Jurkat, Clone E6-1 (cell line): ENCODE results near the gene PCSK4.
"Not testable (repeated sequence)": the region's sequence is repeated elsewhere in the genome, so short reads cannot be mapped to it uniquely, and the experiment has no call there.

Source experiments
- DNase-seq: peaks from one replicate; pipeline ENCODE4 v3.0.0-alpha.2; 2011; ENCODE audit warnings: low read depth, low spot score
- H3K4me3 ChIP-seq: 2 replicates; pipeline ENCODE4 v1.5.1; 2011; ENCODE audit warnings: mild to moderate bottlenecking, low read length, control low read depth, moderate library complexity

The PCSK4 gene

DNA sequence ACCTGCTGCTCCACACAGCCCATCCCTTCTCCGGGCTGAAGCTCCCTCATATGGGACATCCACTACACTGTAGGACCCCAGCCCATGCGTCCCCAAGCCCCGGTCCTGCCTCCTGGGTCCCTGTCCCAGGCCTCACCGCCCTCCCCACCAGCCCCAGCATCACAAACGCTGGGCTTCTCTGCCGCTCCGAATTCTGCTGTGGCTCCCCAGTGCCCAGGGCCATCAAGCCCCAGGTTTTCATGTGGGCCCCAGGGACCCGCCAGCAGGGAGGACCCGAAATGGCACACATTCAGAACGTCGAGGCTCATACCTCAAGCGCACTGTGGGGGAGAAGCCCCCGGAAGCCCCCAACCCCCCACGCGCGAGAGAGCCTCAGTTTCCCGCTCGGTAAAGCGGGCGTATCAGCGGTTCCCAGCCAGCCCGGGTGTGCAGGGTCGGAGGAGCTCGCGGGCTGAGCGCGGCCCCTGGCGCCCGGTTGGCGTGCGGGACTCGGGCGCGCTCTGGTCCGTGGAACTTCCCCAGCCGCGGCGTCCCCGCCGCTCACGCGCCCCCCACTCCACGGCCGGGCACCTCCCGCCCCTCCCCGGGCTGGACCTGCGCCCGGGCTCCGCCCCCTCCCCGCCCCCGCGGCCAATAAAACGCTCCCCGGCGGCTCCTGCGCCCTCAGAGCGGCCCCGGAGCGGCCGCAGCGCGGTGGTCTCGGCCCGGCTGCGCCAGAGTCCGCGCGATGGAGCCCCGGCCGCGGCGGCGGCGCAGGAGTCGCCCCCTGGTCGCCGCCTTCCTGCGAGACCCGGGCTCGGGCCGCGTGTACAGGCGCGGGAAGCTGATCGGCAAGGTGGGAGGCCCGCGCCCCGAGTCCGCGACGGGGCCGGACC is 33.5 kb upstream of the PCSK4 start, which contains the start of gene PLK5:
Gene PLK5 (plus strand): TSS at position 666 of the 875 bp plus-strand sequence. CDS start 2,920 bp downstream, outside the sequence.
- no peak for DNase-seq
- no peak within 1 kb of the TSS for H3K4me3 ChIP-seq

DNA sequence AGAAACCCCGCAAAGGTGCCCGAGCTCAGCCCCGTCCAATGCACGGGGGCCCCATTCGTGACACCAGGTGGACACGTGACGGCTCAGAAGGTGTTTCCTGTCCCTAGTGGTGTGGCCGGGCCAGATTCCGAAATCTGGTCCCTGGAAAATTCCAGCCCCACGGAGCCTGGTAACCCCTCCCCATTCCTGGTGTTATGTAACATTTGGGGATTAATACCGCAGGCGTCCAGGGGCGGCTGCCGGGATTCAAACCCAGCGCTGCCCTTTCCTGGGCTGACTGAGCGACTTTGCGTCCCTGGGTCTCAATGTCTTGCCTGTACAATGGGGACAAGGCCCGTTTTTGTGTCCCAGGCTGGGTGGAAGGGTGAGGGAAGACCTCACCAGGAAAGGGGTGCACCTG is 32.7 kb upstream of the PCSK4 start:
- H3K4me3 ChIP-seq: no peak overlapping the region
- DNase-seq: no peak

DNA sequence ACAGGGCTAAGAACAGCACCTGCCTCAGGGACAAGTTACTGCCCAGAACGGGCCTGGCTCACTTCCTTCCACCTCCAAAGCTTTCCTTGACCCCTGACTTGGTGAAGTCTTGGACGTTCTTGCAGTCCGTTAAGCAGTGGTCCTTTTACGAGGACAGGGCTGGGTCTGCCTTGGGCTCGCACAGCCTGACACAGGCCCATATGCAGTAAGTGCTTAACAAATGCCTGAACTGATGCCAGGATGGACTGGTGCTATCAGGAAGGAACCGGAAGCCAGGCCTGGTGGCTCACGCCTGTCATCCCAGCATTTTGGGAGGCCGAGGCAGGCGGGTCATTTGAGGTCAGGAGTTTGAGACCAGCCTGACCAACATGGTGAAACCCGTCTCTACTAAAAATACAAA is 31.9 kb upstream of the PCSK4 start:
- no peak for DNase-seq

DNA sequence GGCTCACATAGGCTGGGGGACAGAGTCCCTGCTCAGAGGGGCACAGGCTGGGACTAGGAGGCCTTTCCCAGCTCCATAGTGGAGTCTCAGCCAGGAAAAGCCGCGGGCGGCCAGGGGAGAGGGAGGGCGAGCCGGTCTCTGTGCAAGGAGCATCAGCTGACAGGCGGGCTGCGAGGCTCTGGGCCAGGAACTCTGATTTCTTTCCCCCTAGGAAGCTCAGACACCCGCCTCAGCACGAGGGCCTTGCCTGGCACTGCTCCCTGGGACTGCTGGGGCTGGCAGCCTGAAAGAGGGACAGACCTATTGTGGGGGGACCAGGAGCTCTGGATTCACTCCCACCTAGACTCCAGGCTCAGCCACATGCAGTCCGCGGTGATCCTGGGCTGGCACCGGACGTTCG is 31.5 kb upstream of the PCSK4 start:
- no peak for DNase-seq
- no peak overlapping the region for H3K4me3 ChIP-seq

More for the DNA sequence above, 31.9 kb upstream of the PCSK4 start:
- H3K4me3 ChIP-seq: no peak overlapping the region

DNA sequence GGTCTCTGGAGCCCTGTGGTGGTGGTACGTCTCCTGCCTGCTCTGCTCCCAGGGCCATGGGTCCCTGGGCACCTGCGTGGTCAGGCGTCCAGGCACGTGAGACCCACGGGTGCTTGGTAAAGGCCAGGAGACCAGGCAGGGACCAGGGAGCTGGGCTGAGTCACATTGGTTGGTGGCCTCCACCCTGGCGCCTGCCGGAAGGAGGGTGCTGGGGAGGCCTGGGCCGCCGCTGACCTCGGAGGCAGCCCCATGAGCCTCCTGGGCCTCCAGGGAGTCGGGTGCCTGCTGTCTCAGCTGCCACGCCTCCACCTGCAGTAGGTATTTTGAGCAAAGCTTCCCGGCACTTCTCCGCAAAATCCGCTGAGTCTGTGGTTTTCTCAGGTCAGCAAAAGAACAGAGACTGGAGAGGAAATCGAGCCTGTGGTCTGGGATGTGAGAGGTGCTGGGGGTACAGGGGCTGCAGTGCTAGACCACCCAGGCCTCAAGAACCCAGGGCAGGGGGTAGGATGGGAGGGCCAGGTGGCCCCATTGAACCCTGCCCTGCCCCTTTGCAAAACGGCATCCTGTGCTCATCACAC is 30.1 kb upstream of the PCSK4 start:
- no peak overlapping the region for H3K4me3 ChIP-seq
- no peak for DNase-seq

DNA sequence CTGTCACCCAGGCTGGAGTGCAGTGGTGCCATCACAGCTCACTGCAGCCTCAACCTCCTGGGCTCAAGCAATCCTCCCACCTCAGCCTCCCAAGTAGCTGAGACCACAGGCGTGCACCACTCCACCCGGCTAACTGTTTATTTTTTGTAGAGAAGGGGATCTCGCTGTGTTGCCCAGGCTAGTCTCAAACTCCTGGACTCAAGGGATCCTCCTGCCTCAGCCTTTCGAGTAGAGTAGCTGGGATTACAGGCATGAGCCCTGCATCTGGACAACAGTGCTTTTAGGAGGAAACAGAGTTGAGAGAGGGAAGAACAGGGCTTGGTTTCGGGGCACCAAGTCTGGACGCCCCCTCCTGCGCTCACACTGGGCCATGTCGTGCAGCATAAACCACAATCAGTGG is 29.7 kb upstream of the PCSK4 start:
- H3K4me3 ChIP-seq, DNase-seq: not testable (repeated sequence)

DNA sequence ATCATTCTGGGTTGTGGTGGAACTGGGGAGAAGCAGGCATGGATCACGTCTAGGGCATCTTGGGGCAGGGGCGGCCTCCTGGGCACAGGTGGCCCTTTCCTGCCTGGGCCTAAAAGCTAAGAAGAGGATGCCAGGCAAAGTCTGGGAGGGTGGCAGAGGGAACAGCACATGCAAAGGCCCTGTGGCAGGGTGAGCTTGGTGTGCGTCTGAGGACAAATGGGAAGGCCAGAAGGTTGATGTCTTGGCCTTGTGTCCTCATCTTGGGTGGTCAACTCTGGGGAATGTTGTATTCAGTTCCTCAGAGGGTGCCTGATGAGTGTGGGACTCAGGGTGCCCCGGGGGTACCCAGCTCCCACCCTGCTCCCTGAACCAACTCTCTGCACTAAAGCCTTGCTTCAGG is 28.3 kb upstream of the PCSK4 start:
- DNase-seq: no peak
- no peak overlapping the region for H3K4me3 ChIP-seq

DNA sequence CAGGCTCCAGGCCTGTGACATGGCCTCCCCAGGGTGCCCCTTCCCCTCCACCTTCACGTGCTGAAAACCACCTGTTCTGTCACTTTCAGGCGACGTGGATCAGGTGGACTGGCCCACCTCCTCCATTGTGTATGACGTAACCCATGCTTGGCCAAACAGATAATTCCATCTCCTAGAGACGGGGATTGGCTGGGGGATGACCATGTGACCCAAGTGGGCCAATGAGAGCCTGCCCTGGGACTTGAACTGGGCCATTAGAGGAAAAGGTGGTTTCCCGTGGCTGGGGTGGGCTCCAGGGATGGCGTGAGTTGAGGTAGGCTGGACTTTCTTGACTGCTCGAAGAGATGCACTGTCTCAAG is 26.2 kb upstream of the PCSK4 start:
- H3K4me3 ChIP-seq: no peak overlapping the region
- peak; percentile 52 for DNase-seq

DNA sequence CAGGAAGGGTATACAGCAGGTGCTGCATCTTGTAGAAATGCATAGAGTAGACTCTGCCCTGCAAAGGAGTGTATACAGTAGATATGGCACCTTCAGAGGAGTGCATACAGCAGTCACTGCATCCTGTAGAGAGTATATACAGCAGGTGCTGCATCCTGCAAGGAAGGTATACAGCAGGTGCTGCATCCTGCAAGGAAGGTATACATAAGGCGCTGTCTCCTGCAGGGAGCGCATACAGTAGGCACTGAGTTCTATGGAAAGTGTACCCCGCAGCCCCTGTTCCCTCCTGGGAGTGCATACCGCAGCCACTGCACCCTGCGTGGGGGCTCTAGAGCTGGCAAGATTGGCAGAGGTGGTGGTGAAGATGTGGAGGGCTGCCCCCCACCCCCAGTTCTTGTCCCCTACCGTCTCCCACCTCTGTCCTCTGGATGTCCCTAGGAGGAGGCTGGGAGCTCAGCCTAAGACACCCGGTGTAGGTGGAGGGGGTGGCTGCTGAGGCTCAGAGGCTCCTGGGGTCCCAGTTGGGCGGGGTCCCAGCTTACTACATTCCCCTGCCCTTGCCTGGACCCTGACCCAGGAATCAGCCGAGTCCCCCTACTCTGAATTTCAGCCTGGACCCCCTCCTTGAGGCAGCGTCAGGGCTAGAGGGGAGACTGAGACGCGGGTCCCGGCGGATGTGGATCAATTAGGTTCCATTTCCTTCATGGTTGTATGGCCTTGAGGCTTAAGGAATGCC is 25.0 kb upstream of the PCSK4 start:
- H3K4me3 ChIP-seq: no peak overlapping the region
- no peak for DNase-seq

DNA sequence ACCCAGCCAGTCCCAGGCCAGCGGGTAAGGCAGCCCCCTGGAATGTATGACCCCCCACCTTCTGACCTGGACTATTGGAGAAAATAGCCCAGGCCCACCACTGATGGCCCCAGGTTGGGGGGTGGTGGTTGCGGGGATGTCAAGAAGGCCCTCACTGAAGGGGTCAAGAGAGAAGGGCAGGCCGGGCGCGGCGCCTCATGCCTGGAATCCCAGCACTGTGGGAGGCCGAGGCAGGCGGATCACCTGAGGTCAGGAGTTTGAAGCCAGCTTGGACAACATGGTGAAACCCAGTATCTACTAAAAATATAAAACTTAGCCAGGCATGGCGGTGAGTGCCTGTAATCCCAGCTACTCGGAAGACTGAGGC is 24.1 kb upstream of the PCSK4 start:
- H3K4me3 ChIP-seq: no peak overlapping the region
- no peak for DNase-seq

DNA sequence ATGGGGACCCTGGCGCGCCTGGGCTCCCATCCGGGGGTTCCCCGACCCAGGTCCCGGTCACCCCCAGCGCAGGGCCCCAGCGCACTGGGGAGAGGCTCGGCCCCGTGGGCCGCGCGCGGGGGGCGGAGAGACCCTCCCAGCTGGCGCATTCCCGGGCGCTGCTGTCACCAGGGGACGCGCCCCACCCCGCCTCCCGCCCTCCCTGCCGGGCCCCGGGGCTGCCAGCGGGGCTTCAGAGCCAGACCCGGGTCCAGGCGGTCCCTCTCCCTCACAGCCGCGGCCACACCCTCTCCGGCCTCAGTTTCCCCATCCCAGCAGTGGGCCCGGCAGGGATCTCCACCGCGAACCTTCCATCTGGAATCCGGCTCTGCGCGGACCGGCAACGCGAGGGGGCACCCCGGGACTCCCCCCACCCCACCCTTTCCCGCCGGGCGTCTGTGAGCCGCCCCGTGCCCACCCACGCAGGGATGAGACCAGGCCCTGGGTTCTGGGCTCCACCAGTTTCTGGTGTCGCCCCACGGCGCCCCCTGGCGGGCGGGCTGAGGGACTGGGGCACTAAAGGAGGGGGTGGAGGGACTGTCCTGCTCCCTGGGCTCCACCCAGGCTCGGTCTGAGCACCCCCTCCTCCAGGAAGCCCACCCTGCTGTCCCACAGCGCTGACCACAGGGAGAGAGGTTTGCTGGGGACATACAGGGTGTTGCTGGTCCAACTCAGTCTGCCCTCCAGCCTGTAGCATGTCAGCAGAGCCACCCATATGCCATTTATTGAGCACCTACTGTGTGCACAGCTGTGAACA is 23.5 kb upstream of the PCSK4 start:
- no peak for DNase-seq
- peak overlapping the region; percentile 38 for H3K4me3 ChIP-seq

DNA sequence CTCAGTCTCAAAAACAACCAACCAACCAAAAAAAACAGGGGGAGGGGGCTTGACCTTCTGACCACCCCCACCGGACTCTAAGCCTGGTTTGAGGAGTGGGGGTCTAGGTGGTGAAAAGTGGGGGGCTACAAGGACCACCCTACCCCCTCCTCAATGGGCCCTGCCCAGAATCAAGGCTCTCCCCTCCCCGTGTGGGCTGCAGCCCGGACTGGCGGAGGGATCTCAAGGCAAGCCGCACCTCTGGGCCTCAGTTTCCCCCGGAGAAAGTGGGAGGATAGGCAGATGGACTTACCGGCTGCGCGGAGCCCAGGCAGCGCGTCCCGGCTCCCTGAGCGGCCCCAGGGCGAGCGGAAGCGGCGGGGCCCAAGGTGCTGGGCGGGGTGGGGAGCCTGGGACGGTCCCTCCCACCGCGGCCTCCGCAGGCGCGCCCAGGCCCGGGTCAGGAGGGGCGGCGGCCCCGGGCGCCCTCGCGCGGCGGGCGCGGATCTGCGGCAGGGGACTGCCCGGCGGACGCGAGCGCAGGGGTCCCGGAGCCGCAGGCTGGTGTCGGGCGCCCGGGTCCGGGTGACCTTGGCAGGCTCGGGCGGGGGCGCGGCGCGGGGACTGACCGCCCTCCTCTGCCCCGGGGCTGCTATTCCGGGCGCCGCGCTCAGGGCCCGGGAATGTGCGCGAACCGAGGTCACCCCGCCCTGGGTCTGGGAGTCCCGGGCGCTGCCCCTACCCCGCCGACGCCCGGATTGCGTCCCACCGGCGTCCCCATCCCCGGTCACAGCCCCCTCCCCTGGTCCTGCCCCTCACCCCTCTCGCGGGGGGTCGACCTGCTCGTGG is 22.7 kb upstream of the PCSK4 start, which contains the start of gene ADAMTSL5:
Gene ADAMTSL5 (minus strand): TSS at position 349 of the 828 bp plus-strand sequence. CDS start 2,076 bp downstream, outside the sequence.
- peak; percentile 51 for DNase-seq
- peak within 1 kb of the TSS; percentile 57 for H3K4me3 ChIP-seq

DNA sequence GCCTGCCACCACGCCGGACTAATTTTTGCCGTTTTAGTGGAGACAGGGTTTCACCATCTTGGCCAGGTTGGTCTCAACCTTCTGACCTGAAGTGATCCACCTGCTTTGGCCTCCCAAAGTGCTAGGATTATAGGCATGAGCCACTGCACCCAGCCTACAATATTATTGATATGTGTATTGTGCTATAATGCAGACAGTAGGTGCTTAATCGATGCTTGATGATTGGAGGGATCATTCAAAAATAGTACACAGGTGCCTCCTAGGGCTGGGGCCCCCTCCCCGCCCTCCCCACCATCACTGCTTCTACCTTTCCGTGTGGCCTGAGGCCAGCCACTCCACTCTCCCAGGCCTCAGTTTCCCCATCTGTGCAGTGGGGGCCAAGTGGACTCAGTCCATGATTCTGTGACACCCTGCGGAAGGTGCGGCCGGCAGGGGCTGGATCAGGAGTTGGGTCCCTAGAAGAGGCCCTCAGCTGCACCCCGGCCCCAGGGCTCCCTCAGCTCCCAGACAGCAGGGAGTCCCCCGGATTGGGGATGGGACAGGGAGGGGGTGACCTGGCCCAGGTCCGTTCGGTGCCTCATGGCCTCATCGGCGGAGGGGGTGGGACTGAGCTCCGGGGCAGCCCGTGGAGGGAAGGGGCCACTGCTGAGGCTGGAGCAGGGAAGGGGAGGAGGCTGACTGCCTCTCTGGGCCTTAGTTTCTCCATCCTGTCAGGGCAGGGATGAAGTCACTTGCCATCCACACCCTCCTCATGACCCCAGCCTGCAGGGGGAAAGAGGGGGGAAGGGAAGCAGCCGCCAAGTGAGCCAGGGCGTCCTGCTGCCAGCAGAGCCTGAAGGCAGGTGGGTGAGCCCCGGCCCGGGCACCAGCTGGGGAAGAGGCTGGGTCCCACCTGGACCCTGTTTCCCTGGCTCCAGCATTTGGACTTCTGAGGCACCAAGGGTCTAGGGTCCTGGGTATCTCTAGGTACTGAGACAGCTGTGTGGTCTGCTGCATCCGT is 21.5 kb upstream of the PCSK4 start:
- DNase-seq: no peak
- H3K4me3 ChIP-seq: peak overlapping the region; percentile 57

DNA sequence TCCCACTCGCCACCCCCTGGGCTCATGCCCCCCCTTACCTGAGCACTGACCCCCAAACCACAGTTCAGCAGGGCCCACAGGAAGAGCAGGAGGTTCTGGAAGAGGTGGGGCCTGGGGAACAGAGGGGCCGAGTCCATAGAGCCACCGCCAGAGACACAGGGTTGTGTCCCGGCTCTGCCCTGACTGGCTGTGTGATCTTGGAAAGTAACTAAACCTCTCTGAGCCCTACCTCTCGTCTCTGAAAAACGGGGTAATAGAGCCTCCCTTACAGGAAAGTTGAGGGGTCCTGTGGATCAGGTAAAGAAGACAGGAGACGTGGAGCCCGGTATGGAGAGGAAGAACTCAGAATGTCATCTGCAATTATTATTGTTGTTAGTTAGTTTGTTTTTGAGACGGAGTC is 20.7 kb upstream of the PCSK4 start:
- no peak for DNase-seq
- no peak overlapping the region for H3K4me3 ChIP-seq

DNA sequence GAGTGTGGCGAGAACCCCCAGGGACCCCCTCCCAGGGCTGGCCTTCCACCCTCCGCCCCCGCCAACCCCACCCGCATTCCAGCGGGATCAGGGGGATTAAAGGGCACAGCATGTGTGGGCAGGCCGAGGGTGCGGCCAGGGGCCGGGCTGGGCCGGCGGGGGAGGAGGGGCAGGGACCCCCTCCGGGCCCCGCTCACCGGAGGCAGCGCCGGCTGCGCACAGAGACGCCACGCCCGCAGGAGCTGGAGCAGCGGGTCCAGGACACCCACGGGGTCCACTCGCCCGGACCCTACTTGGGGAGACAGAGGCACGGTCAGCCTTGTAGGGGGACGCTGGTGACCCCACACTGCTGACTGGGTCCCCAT is 20.3 kb upstream of the PCSK4 start:
- DNase-seq: no peak
- no peak overlapping the region for H3K4me3 ChIP-seq

DNA sequence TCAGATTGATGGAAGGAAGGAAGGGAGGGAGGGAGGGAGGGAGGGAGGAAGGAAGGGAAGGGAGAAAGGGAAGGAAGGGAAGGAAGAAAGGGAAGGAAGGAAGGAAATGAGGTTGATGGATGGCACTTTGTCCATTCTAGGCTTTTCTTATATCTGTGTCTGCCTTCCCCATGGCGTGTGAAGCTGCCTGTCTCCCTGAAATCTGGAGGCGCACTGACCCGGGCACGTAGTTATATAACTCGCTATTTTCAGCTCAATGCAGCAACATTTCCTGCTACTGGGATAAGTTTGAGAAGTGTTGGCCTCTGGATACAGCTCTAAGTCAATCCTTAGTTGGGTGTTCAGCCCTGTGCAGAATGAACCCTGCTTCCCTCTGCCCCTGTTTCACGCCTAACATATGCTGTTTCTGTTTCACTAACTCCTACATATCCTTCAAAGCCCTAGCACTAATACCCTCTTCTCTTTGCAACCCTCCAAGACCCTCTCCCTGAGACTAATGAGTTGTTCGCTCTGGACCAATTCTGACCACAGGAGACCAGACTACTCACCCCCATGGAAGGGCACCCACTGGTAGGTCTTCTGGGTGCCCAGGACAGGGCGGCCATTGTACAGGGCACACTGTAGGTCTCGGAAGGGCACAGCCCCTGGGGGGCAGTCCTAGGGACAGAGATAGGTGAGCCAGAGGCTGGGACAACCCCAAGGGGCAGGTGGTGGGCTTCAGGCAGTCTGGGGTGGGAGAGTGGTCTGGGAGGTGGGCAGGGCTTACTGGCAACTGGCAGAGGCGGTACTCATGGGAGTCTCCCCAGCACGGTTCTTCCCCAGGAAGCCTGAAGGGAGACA is 19.7 kb upstream of the PCSK4 start:
- DNase-seq: no peak
- no peak overlapping the region for H3K4me3 ChIP-seq

DNA sequence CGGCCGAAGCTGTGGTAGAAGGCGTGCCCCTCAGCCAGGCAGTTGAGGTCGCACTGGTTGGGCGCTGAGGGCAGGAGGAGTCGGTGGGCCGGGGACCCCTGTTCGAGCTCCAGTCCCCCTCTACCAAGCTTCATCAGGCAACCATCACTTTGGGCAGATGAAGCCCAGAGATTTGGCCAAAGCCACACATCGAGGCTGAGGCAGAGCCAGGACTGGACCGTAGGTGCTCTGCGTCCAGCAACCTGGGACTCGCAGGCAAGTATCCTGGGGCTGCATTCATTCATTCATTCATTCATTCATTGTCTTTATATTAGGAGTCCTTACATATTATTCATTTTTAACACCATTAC is 18.3 kb upstream of the PCSK4 start:
- peak overlapping the region; percentile 46 for H3K4me3 ChIP-seq
- DNase-seq: no peak
